ENCODE results near the gene IGLON5.

Gene IGLON5

GRCh38 chr19:51311351-51312257 is at the start of gene IGLON5:
Gene IGLON5, plus strand, starts transcription at chr19:51311644. Its CDS starts 204 bp downstream, at chr19:51311848.
- DNase-seq (ENCODE audit: low read depth in 2 of 2, low spot score in 1 of 2) = no peak

GRCh38 chr19:51263808-51264207 is 47.6 kb upstream of the IGLON5 start:
- no peak for DNase-seq (ENCODE audit: low read depth in 2 of 2, low spot score in 1 of 2)

GRCh38 chr19:51271067-51271466 is 40.4 kb upstream of the IGLON5 start:
- no peak for DNase-seq (ENCODE audit: low read depth in 2 of 2, low spot score in 1 of 2)

GRCh38 chr19:51272183-51272810 is 39.1 kb upstream of the IGLON5 start:
- DNase-seq (ENCODE audit: low read depth in 2 of 2, low spot score in 1 of 2) = no peak

GRCh38 chr19:51274049-51274770 is 37.2 kb upstream of the IGLON5 start:
- no peak for DNase-seq (ENCODE audit: low read depth in 2 of 2, low spot score in 1 of 2)

GRCh38 chr19:51277112-51277511 is 34.3 kb upstream of the IGLON5 start:
- no peak for DNase-seq (ENCODE audit: low read depth in 2 of 2, low spot score in 1 of 2)

- DNase-seq (ENCODE audit: low read depth in 2 of 2, low spot score in 1 of 2) = no peak
These were observed 29.1 kb upstream of the IGLON5 start for GRCh38 chr19:51282335-51282734.

- DNase-seq (ENCODE audit: low read depth in 2 of 2, low spot score in 1 of 2) = no peak
These were observed 25.8 kb upstream of the IGLON5 start for GRCh38 chr19:51285682-51286081.

GRCh38 chr19:51289635-51290034 is 21.8 kb upstream of the IGLON5 start:
- DNase-seq (ENCODE audit: low read depth in 2 of 2, low spot score in 1 of 2) = no peak

GRCh38 chr19:51292971-51293370 is 18.5 kb upstream of the IGLON5 start:
- DNase-seq (ENCODE audit: low read depth in 2 of 2, low spot score in 1 of 2) = no peak

GRCh38 chr19:51293571-51294210 is 17.8 kb upstream of the IGLON5 start:
- no peak for DNase-seq (ENCODE audit: low read depth in 2 of 2, low spot score in 1 of 2)

GRCh38 chr19:51294211-51294976 is 17.1 kb upstream of the IGLON5 start:
- no peak for DNase-seq (ENCODE audit: low read depth in 2 of 2, low spot score in 1 of 2)

- no peak for DNase-seq (ENCODE audit: low read depth in 2 of 2, low spot score in 1 of 2)
These were observed 16.5 kb upstream of the IGLON5 start for GRCh38 chr19:51294977-51295375.

- no peak for DNase-seq (ENCODE audit: low read depth in 2 of 2, low spot score in 1 of 2)
These were observed 15.9 kb upstream of the IGLON5 start for GRCh38 chr19:51295382-51296126.

GRCh38 chr19:51296336-51297093 is 14.9 kb upstream of the IGLON5 start:
- DNase-seq (ENCODE audit: low read depth in 2 of 2, low spot score in 1 of 2) = no peak

- DNase-seq (ENCODE audit: low read depth in 2 of 2, low spot score in 1 of 2) = no peak
These were observed 14.0 kb upstream of the IGLON5 start for GRCh38 chr19:51297406-51297805.

GRCh38 chr19:51301266-51301665 is 10.2 kb upstream of the IGLON5 start:
- DNase-seq (ENCODE audit: low read depth in 2 of 2, low spot score in 1 of 2) = no peak

- no peak for DNase-seq (ENCODE audit: low read depth in 2 of 2, low spot score in 1 of 2)
These were observed 6.0 kb upstream of the IGLON5 start for GRCh38 chr19:51305479-51305878.

- no peak for DNase-seq (ENCODE audit: low read depth in 2 of 2, low spot score in 1 of 2)
These were observed 5.2 kb downstream of the IGLON5 start for GRCh38 chr19:51316688-51317087.

Data from stimulated activated CD8-positive, alpha-beta memory T cell treated with anti-CD3 and anti-CD28 coated beads, Interleukin-4, amount 100 ng/mL, for 1 hour (primary cell).